Brain microvascular endothelial cell (primary cell): ENCODE data around the gene HOMER3.
"Not testable (repeated sequence)": the region's sequence is repeated elsewhere in the genome, so short reads cannot be mapped to it uniquely, and the experiment has no call there.

Source experiments
- DNase-seq: peaks from one replicate; pipeline ENCODE4 v3.0.0-alpha.2; 2020
- H3K27ac ChIP-seq: fragments of 250-450 bp; sonication (Bioruptor Pico); 2 replicates; pipeline ENCODE4 v1.5.1; 2020; ENCODE audit warnings: mild to moderate bottlenecking, moderate library complexity
- H3K27me3 ChIP-seq: fragments of 250-450 bp; sonication (Bioruptor Pico); replicated peaks from 2 replicates; pipeline ENCODE4 v1.5.1; 2020; ENCODE audit warnings: mild to moderate bottlenecking
- H3K36me3 ChIP-seq: fragments of 250-450 bp; sonication (Bioruptor Pico); replicated peaks from 2 replicates; pipeline ENCODE4 v1.5.1; 2020; ENCODE audit warnings: mild to moderate bottlenecking
- H3K4me3 ChIP-seq: 2 replicates; pipeline ENCODE4 v1.5.1; 2011; ENCODE audit warnings: low read depth, mild to moderate bottlenecking, control low read depth, low read length, moderate library complexity
- in situ Hi-C: cut with HindIII; loops from 2 replicates; pipeline ENCODE4 v1.10.0; 2017; ENCODE audit warnings: low sequenced_read_pairs, low pct_ligation_motif_present
- TF ChIP-seq, protein P1 (sequence below): IDR thresholded peaks from 2 replicates; pipeline ENCODE4 v1.5.1; 2011; ENCODE audit warnings: low read depth, mild to moderate bottlenecking, moderate library complexity, low read length, control low read depth, inconsistent platforms; ENCODE audit errors: missing control alignments

Gene HOMER3

DNA sequence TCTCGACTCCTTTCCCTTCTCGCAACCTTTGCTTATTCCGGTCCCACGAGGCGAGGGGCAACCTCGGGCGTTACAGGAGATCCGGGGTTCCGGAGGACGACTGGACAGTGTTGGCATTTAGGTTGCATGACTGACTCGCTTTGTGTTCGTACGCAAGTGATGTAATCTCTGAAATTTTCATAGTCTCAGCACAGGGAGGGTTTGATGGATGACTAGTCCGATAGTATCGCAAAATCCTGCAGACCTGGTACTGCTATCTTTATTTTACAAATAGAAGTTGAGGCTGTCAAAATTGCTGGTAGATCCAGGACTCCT lies 21.2 kb downstream of the HOMER3 start:
- in situ Hi-C loops: no loop called here
- TF ChIP-seq, protein P1, sequence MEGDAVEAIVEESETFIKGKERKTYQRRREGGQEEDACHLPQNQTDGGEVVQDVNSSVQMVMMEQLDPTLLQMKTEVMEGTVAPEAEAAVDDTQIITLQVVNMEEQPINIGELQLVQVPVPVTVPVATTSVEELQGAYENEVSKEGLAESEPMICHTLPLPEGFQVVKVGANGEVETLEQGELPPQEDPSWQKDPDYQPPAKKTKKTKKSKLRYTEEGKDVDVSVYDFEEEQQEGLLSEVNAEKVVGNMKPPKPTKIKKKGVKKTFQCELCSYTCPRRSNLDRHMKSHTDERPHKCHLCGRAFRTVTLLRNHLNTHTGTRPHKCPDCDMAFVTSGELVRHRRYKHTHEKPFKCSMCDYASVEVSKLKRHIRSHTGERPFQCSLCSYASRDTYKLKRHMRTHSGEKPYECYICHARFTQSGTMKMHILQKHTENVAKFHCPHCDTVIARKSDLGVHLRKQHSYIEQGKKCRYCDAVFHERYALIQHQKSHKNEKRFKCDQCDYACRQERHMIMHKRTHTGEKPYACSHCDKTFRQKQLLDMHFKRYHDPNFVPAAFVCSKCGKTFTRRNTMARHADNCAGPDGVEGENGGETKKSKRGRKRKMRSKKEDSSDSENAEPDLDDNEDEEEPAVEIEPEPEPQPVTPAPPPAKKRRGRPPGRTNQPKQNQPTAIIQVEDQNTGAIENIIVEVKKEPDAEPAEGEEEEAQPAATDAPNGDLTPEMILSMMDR: no peak
- no peaks in the 10 kb centered on the region for H3K27me3 ChIP-seq
- peaks cover 43% of the 10 kb centered on the region for H3K36me3 ChIP-seq
- peak overlapping the region; percentile 73 for H3K27ac ChIP-seq
- DNase-seq: no peak
- peak overlapping the region; percentile 100 for H3K4me3 ChIP-seq

DNA sequence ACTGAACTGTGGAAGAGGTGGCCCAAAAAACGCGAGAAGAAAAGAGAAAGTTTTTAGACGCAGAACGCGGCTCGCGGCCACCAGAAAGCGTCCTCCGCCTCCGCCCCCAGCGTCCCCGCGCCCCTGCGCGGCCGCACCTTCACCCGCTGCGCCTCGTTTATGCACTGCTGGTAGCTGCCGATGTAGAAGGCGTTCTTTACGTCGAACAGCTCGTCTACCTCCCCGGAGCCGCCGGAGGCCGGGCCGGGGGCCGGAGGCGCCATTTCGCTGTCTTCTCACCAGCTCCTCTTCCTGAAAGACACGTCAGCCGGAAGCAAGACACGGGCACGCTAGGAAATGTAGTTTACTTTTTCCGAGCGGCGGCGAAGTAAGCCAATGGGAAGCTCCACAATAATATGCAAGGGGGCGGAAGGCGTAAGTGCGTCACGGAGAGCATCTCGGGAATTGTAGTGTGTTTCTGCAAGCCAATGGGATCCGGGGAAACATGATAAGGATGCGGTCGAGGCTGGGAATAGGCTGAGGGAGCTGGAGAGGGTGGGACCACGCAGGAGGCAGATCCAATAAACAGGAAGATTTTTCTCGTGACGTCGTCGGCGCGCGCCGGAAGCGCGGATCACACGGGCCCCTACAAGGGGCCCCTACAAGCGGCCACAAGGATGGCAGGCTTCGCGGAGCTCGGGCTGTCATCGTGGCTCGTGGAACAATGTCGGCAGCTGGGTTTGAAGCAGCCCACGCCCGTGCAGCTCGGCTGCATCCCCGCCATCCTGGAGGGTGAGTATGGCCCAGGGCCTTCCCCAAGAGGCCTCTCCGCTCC lies 21.7 kb downstream of the HOMER3 start, which contains the start of the genes COPE and DDX49:
TSS of gene COPE (minus strand) at position 302 of the 814 bp plus-strand sequence. CDS start at position 263, 39 bp downstream.
TSS of gene DDX49 (plus strand) at position 630 of the 814 bp plus-strand sequence. CDS start at position 657, 27 bp downstream.
- Histone ChIP-seq H3K36me3 (peaks cover 39% of the 10 kb centered on the region), H3K27ac (peak within 1 kb of the TSS; percentile 98), H3K27me3 (no peaks in the 10 kb centered on the region), H3K4me3 (peak within 1 kb of the TSS; percentile 100)
- DNase-seq: peak; percentile 100
- TF ChIP-seq, protein P1: no peak
- in situ Hi-C loops: no loop called here

DNA sequence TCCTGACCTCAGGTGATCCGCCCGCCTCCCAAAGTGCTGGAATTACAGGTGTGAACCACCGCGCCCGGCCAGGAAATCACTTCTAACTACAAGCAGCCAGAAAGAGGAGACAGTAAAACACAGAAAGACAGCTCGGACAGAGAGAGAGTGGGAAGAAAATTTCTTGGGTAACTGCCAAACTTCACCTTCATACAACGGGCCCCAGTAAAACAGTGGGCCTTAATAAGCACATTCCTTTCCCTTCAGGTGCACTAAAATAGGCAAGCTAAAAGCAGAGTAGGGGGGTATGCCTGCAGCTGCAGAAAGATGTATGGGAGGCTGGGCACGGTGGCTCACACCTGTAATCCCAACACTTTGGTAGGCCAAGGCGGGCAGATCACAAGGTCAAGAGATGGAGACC lies 23.4 kb downstream of the HOMER3 start:
- in situ Hi-C loops, DNase-seq, H3K27ac ChIP-seq, H3K4me3 ChIP-seq, H3K27me3 ChIP-seq: not testable (repeated sequence)
- H3K36me3 ChIP-seq: peaks cover 27% of the 10 kb centered on the region

DNA sequence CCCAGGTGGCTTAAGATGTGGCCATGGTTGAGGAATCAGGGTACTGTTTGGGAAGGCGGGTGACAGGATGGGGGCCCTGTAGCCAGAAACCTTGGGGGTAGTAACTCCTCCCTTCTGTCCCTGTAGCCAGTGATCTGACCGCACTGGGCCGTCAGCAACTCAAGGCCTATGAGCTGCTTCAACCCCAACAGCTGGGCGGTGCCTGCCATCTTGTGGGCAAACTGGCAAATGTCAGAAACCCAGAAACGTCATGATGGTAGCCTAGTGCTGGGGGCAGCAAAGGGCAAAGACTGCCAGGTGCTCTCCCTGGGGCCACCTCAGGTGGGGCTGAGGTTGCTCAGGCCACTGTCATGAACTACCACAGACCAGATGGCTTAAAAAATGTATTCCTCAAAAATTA lies 25.4 kb downstream of the HOMER3 start:
- Histone ChIP-seq H3K4me3 (no peak overlapping the region), H3K27ac (no peak overlapping the region), H3K27me3 (no peaks in the 10 kb centered on the region), H3K36me3 (peaks cover 24% of the 10 kb centered on the region)
- TF ChIP-seq, protein P1: peak; percentile 55
- in situ Hi-C loops: no loop called here
- DNase-seq: no peak

DNA sequence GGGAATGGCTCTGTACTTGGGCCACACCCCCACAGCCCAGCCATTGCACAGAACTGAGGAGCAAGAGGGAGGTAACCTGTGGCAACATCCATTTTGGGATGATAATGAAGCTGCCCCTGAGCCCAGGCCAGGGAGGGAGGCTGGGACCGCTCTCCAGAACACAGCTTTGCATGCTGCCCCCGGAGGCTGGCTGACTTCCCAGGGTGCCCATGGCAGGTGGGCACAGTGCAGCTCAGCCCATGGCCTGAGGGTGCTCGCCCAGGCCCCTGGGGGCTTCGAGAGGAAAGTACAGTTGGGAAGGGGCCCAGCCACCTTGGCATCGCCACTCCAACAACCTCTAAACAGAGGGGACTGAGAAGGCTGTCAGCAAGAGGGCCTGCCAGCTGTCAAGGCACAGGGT lies 27.6 kb downstream of the HOMER3 start:
- no peak overlapping the region for H3K27ac ChIP-seq
- H3K36me3 ChIP-seq: peaks cover 43% of the 10 kb centered on the region
- DNase-seq: no peak
- in situ Hi-C loops: no loop called here
- H3K27me3 ChIP-seq: no peaks in the 10 kb centered on the region
- TF ChIP-seq, protein P1: no peak
- no peak overlapping the region for H3K4me3 ChIP-seq

DNA sequence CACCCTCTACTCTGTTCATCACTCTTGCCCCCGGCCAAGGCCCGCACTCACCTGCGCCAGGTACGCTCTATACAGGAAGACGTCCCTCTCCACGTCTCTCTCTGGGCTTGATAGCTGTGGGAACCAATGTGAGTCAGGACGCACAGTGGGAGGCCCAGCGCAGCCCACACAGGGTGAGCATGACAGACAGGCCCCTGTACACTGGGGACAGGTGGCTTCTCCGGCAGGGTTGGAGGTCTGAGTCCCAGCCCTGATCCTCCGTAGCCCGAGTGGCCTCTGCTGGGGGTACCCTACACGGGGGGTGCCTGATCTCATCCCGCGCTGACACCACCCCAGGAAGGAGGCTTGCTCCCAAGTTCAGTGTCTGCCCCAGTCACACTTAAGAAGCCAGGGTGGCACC lies 28.1 kb downstream of the HOMER3 start:
- peaks cover 46% of the 10 kb centered on the region for H3K36me3 ChIP-seq
- DNase-seq: no peak
- TF ChIP-seq, protein P1: no peak
- no peak overlapping the region for H3K27ac ChIP-seq
- H3K27me3 ChIP-seq: no peaks in the 10 kb centered on the region
- H3K4me3 ChIP-seq: no peak overlapping the region
- in situ Hi-C loops: no loop called here
